Measurements from ENCODE around the gene ANKRD37.

DNA sequence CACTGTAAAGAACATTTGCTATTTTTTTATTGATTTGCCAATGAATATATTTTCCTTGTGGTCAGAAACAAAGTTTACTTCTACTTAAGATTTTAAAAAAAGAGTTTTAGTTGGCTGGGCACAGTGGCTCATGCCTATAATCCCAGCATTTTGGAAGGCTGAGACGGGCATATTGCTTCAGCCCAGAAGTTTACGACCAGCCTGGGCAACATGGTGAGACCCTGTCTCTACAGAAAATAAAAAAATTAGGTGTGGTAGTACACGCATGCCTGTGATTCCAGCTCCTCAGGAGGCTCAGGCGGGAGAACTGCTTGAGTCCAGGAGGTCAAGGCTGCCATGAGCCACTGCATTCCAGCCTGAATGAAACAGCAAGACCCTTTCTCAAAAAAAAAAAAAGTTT is 37.7 kb upstream of the ANKRD37 start:
- no peak for TF ChIP-seq CTCF (IDR thresholded peaks at IDR 0.05)
- no peak for TF ChIP-seq POLR2A (IDR thresholded peaks at IDR 0.05)
- no peak for TF ChIP-seq EP300 (IDR thresholded peaks at IDR 0.05)
